ENCODE data around the gene CXCL16.

Gene CXCL16

DNA sequence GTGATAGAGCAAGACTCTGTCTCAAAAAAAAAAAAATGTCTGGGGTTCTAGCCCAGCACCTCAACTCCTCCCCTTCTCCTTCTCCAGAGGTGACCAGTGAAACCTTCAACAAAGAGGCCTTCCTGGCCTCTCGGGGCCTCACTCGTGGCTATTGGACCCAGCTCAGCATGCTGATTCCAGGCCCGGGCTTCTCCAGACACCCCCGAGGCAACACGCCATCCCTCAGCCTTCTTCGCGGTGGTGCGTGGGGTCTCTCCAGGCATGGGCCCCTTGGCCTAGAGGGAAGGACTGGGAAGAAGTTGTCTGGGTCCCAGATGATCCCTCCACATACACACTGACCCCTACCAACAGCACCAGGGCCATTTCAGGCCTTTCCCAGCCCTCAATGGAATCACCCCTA lies 3.5 kb upstream of the CXCL16 start:
- Histone ChIP-seq H3K9ac (ENCODE audit: low read depth, low read length, poor library complexity, severe bottlenecking) (no peak overlapping the region), H3K79me2 (ENCODE audit: insufficient read depth, low read length) (no peaks in the 10 kb centered on the region), H3K4me3 (ENCODE audit: low read length, poor library complexity, severe bottlenecking) (no peak overlapping the region), H3K9me3 (ENCODE audit: insufficient read depth, low read depth, low read length) (no peaks in the 10 kb centered on the region), H2AFZ (ENCODE audit: low read length) (no peak overlapping the region), H3K36me3 (ENCODE audit: insufficient read depth, low read length) (no peaks in the 10 kb centered on the region), H3K4me1 (ENCODE audit: insufficient read depth, low read length, poor library complexity, severe bottlenecking) (peaks cover 4% of the 10 kb centered on the region), H3K4me2 (ENCODE audit: low read depth, low read length, poor library complexity, severe bottlenecking) (no peak overlapping the region), H3K27me3 (ENCODE audit: insufficient read depth, low read length, poor library complexity, severe bottlenecking) (no peaks in the 10 kb centered on the region), H3K9me2 (replicated peaks; ENCODE audit: low read depth, low read length) (no peaks in the 10 kb centered on the region), H4K20me1 (ENCODE audit: insufficient read depth, low read length, poor library complexity, severe bottlenecking) (no peaks in the 10 kb centered on the region), H3F3A (ENCODE audit: low read depth) (no peaks in the 10 kb centered on the region)
- TF ChIP-seq CTCF (conservative IDR thresholded peaks at IDR 0.05; ENCODE audit: low read length) (no peak), EZH2phosphoT487 (IDR thresholded peaks at IDR 0.05; ENCODE audit: borderline replicate concordance) (no peak)

- H3K4me3 ChIP-seq (ENCODE audit: low read length, poor library complexity, severe bottlenecking): no peak overlapping the region
- H3K79me2 ChIP-seq (ENCODE audit: insufficient read depth, low read length): no peaks in the 10 kb centered on the region
- H2AFZ ChIP-seq (ENCODE audit: low read length): no peak overlapping the region
- H3K9me3 ChIP-seq (ENCODE audit: insufficient read depth, low read depth, low read length): no peaks in the 10 kb centered on the region
- no peaks in the 10 kb centered on the region for H3F3A ChIP-seq (ENCODE audit: low read depth)
- no peaks in the 10 kb centered on the region for H3K4me1 ChIP-seq (ENCODE audit: insufficient read depth, low read length, poor library complexity, severe bottlenecking)
- no peaks in the 10 kb centered on the region for H3K9me2 ChIP-seq (replicated peaks; ENCODE audit: low read depth, low read length)
- H3K27me3 ChIP-seq (ENCODE audit: insufficient read depth, low read length, poor library complexity, severe bottlenecking): no peaks in the 10 kb centered on the region
- H4K20me1 ChIP-seq (ENCODE audit: insufficient read depth, low read length, poor library complexity, severe bottlenecking): no peaks in the 10 kb centered on the region
- H3K9ac ChIP-seq (ENCODE audit: low read depth, low read length, poor library complexity, severe bottlenecking): no peak overlapping the region
- TF ChIP-seq CTCF (conservative IDR thresholded peaks at IDR 0.05; ENCODE audit: low read length) (no peak), EZH2phosphoT487 (IDR thresholded peaks at IDR 0.05; ENCODE audit: borderline replicate concordance) (no peak)
- H3K4me2 ChIP-seq (ENCODE audit: low read depth, low read length, poor library complexity, severe bottlenecking): no peak overlapping the region
- no peaks in the 10 kb centered on the region for H3K36me3 ChIP-seq (ENCODE audit: insufficient read depth, low read length)
Measured at GRCh38 chr17:4742629-4743028, 2.9 kb upstream of the CXCL16 start.

DNA sequence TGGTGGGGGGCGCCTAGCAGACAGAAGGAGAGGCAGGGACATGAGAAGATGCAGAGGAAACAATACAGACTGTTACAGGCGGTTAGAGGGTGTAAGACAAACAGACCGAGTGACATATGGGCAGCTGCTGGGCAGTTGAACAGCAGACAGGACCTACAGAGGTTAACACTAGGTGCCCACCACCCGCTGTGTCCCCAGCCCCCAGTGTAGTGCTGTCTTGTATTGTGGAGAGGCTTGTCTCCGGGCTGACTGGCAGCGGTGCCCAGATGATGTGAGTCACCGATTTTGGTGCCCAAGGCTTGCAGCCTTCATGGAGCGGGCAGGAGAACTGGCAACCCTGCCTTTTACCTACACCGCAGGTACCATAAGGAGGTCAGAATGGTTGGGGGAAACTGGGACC lies 2.4 kb upstream of the CXCL16 start:
- H3K9ac ChIP-seq (ENCODE audit: low read depth, low read length, poor library complexity, severe bottlenecking): no peak overlapping the region
- no peak overlapping the region for H3K4me3 ChIP-seq (ENCODE audit: low read length, poor library complexity, severe bottlenecking)
- no peaks in the 10 kb centered on the region for H3K36me3 ChIP-seq (ENCODE audit: insufficient read depth, low read length)
- H3K4me1 ChIP-seq (ENCODE audit: insufficient read depth, low read length, poor library complexity, severe bottlenecking): no peaks in the 10 kb centered on the region
- no peaks in the 10 kb centered on the region for H3K27me3 ChIP-seq (ENCODE audit: insufficient read depth, low read length, poor library complexity, severe bottlenecking)
- no peaks in the 10 kb centered on the region for H3F3A ChIP-seq (ENCODE audit: low read depth)
- TF ChIP-seq CTCF (conservative IDR thresholded peaks at IDR 0.05; ENCODE audit: low read length) (no peak), EZH2phosphoT487 (IDR thresholded peaks at IDR 0.05; ENCODE audit: borderline replicate concordance) (no peak)
- no peaks in the 10 kb centered on the region for H3K79me2 ChIP-seq (ENCODE audit: insufficient read depth, low read length)
- H2AFZ ChIP-seq (ENCODE audit: low read length): no peak overlapping the region
- H3K9me3 ChIP-seq (ENCODE audit: insufficient read depth, low read depth, low read length): no peaks in the 10 kb centered on the region
- H3K9me2 ChIP-seq (replicated peaks; ENCODE audit: low read depth, low read length): no peaks in the 10 kb centered on the region
- no peak overlapping the region for H3K4me2 ChIP-seq (ENCODE audit: low read depth, low read length, poor library complexity, severe bottlenecking)
- H4K20me1 ChIP-seq (ENCODE audit: insufficient read depth, low read length, poor library complexity, severe bottlenecking): no peaks in the 10 kb centered on the region

Data from Loucy (cell line).